ENCODE data around the gene TARBP1.
"Not testable (repeated sequence)": the region's sequence is repeated elsewhere in the genome, so short reads cannot be mapped to it uniquely, and the experiment has no call there.

Gene TARBP1, protein sequence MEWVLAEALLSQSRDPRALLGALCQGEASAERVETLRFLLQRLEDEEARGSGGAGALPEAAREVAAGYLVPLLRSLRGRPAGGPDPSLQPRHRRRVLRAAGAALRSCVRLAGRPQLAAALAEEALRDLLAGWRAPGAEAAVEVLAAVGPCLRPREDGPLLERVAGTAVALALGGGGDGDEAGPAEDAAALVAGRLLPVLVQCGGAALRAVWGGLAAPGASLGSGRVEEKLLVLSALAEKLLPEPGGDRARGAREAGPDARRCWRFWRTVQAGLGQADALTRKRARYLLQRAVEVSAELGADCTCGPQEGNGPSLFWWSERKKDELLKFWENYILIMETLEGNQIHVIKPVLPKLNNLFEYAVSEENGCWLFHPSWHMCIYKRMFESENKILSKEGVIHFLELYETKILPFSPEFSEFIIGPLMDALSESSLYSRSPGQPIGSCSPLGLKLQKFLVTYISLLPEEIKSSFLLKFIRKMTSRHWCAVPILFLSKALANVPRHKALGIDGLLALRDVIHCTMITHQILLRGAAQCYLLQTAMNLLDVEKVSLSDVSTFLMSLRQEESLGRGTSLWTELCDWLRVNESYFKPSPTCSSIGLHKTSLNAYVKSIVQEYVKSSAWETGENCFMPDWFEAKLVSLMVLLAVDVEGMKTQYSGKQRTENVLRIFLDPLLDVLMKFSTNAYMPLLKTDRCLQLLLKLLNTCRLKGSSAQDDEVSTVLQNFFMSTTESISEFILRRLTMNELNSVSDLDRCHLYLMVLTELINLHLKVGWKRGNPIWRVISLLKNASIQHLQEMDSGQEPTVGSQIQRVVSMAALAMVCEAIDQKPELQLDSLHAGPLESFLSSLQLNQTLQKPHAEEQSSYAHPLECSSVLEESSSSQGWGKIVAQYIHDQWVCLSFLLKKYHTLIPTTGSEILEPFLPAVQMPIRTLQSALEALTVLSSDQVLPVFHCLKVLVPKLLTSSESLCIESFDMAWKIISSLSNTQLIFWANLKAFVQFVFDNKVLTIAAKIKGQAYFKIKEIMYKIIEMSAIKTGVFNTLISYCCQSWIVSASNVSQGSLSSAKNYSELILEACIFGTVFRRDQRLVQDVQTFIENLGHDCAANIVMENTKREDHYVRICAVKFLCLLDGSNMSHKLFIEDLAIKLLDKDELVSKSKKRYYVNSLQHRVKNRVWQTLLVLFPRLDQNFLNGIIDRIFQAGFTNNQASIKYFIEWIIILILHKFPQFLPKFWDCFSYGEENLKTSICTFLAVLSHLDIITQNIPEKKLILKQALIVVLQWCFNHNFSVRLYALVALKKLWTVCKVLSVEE (N-terminal part only)

DNA sequence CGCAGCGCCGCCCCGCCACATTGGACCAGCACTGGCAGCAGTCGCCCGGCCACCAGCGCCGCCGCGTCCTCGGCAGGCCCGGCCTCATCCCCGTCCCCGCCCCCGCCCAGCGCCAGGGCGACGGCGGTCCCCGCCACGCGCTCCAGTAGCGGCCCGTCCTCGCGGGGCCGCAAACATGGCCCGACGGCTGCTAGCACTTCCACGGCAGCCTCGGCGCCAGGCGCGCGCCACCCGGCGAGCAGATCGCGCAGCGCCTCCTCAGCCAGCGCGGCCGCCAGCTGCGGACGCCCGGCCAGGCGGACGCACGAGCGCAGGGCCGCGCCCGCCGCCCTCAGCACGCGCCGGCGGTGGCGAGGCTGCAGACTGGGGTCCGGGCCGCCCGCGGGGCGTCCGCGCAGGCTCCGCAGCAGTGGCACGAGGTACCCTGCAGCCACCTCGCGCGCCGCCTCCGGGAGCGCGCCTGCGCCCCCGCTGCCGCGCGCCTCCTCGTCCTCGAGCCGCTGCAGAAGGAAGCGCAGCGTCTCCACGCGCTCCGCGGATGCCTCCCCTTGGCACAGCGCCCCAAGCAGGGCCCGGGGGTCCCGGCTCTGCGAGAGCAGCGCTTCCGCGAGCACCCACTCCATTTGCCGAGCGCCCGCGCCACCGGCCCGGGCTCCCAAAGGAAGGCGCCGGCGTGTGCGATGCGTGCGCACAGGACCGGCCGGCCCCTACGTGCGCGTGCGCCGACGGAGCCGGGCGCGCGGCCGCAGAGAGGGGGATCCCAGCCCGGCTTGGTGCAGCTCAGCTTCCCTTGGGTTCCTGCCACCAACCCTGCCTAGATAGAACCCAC, at the start of gene TARBP1:
TARBP1 (minus strand) TSS at position 699 of the 829 bp plus-strand sequence; CDS start at position 623, 76 bp downstream.
- DNase-seq = peak in 47 of 56 donors; percentile 26 to 86 (median 67)

DNA sequence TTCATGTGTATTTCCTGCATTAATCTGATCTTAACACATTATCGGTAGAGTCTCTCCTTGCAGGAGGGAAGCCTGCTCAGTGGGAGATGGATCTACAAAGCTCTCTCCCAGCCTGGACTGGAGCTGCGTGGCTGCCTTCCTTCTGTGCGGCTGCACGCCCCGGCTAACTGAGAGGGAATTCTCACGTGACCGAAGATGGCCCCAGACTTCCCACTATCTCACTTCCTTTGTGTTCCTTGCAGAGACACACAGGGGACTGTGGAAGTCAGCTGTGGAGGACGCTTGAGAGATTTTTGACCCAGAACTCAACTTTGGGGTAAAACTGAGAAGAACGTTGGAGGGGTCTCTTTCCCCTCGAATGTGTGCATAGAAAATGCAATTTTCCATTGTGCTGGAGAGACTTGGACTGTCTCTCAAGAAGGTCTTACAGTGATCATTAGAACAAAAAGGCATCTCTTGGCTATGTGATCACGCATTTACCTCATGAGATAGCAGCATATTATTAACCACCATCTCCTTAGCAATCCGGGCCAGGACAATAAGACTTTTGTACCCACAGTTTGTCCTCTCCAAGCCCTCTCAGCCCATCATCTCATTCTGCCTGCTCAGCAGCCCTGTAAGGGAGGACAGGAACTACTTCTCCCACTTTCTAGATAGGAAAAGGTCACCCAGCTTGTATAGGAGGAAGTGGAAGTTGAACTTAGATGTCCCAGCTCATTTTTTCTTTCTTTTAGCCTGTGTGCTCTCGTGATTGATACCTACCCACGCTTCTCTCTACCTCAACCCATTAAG, 49.3 kb upstream of the TARBP1 start:
- DNase-seq = peak in 13 of 56 donors; percentile 19 to 59 (median 29)

DNA sequence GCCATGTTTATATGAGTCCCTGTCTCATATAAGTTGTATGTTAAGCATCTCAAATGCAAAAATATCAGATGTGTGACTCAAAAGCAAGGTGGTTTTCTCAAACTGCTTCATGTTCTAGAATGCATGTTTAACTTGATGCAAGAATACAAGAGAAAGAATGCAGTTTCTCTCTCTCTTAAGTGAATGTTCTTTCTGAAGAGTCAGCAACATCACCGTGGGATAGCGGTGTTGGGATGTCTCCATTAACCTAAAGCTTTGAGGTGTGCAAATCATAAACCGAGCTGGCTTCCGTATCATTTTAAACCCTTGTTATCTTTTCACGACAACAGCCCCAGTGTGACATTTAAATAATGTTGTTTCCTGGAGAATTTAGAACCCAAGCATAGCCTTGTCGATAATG, 48.4 kb upstream of the TARBP1 start:
- DNase-seq = no peak

DNA sequence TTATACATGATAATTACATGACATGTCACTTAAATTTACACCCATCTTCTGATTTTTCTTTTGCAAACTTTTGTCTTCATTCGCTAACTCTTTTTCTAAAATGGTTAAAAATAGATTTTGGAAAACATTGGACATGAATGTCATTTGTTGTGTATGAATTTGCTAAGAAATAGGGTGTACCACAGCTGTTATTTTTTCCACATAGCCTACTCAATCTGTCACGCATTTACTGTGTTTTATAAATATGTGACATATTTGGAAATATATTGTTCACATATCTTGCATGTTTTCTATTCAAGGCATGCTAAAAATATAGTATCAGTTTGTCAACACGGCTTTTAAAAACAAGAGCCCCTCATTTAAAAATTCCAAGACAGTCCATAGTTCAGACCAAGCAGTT, 47.9 kb upstream of the TARBP1 start:
- DNase-seq = no peak

DNA sequence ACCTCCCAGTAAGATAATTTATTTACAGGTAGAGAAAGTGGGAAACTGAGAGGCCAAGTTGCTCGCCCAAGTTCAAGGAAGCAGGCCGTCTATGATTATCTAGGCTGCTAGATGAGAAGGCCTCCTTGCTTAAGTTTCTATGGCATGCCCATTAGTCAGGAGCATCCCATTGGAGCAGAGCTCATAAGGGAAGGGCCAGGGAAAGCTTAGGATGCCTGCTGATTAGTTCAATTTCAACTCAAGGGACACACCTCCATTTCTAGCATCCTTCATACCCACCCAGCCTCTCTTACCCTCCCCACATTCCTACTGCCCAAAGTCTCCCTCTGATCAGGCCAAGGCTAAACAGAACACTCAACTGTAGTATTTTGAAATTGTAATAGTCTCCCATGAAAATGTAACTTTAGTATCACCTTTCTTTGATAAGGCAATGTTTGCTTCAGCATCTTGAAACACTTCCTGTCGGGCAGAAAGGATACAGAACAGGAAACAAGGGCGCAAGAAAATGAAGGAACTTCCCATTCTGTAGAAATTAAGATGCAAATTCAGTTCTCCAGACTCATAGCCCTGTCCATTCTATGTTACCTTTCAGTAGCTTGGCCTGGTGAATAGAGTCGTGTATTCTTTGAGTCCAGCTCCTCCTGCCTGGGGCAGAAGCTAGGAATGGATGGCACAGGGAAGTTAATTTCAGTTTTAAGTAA, 46.3 kb upstream of the TARBP1 start:
- no peak for DNase-seq

DNA sequence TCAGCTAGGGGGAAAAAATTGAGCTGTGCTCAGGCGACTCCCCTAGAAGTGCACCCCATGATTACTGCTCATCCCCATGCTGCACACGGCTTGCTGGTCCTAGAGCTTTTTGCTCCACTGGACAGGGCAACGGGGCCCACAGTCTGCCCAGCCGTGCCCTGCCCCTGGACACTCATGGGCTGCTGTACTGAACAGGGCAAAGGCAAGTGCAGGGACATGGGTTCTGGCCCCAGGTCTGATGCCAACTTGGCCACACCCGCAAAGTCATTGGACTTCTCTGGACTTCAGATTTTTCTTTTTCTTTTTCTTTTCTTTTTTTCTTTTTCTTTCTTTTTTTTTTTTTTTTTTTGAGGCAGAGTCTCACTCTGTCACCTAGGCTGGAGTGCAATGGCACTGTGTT, 42.9 kb upstream of the TARBP1 start:
- no peak for DNase-seq

DNA sequence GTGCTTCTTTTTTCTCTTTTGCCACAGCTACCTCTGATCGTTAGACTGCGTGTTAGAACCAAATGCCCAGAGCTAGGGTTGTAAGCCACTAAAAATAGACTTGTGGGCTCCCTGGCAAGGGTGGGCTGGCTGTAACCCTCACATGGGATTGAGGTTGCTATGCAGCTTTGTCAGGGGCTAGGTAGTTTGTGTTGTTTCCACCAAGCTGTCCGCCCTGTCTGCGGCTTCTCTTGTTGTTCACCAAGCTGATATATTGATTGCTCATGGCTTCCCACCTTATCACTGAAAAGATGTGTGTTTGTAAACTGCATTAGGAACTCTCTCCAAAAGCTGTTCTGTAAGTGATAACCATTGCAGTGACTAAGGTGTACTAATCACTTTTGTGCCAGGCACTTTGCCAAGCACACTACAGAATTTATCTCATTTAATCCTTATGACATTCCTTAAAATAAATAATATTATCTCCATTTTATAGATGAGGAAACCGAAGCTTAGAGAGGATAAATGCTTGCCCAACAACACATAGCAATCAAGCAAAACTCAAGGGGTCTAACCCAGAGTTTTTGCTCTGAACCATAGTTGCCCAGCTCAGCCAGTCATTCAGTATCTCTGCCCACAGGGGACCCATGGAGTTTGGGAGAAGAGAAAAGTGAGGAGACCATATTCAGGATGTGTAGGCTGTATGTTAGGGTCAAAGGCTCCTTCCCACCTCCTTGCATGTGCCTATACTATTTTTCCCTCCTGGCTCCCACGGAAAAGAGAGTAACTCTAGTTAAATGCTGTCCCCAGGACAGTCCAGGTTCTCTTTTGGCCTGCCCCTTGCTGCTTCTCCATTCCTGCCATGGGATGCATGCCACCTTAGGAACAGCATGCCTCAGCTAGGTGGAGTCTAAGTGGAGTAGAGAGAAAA, 42.2 kb upstream of the TARBP1 start:
- no peak for DNase-seq

DNA sequence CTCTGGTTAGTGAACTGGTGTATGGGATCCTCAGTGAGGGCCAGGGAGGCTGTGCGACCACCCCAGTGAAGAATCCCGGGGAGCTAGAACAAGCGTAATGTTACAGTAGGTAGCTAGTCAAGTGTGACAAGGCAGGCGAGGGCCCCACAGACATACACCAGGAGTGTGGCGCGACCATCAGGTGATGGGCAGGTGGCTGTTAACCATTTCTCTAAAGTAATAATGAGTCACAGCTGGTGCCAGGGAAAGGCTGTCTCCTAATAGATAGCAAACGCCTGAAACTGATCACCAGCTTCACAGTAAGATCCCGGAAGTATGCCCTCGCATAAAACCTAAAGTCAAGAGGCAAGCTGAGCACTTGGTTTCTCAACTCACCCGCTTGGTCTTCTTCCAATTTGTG, 40.5 kb upstream of the TARBP1 start:
- no peak for DNase-seq

DNA sequence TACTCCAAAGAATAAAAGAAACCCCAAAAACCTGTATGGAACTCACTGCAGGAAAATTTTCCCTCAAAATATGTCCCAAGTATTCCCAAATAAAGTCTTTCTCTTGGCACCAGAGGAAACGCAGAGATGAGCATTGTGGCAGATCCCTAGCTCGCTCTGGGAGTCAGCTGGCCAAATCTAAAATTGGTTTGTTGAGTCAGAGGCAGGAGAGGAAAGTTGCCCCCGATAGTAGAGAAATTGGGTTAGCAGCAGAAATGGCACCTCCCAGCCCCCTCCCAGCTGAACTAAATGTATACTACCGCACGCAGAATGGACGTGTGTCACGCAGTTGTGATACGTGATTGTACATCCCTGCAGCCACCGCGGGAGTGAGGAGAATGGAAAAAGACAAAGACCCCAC, 39.9 kb upstream of the TARBP1 start:
- no peak for DNase-seq

DNA sequence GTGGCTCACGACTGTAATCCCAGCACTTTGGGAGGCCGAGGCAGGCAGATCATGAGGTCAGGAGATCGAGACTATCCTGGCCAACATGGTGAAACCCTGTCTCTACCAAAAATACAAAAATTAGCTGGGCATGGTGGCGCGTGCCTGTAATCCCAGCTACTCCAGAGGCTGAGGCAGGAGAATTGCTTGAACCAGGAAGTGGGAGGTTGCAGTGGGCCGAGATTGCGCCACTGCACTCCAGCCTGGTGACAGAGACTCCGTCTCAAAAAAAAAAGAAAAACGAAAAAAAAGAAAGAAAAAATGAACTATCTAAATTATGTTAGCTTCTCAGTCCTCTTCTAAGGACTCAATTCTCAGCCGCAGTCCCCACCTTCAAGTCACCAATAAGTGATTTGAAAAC, 39.1 kb upstream of the TARBP1 start:
- DNase-seq = not testable (repeated sequence)

DNA sequence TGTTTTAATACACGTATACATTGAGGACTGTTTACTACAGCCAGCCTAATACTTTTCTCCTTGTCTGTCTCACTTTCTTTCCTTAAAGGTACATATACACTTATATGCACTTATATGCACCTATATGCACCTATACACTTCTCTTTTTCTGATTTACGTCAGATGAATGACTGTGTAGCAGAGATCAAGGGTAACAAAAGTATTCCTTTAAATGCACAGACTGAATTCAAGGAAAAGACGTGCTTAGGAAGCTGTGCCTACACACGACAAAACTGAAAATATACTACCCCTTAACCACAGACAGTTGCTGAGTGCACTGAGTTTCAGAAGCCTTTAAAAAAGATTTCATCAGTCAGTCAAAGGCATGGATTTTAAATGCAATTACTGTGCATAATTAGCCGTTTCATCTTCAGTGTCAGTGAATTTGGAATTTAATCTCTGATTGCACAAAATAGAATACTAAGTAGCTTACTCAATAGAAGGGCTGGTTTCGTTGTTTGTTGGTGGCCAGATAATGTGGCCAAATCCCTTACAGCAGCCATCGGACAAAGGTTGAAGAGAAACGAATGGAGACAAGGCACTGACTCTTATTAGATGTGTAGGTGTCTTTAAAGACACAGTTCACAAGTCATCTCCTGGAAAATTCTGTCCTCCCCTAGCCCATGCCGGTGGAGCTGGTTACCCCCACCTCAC, 38.3 kb upstream of the TARBP1 start:
- no peak for DNase-seq

DNA sequence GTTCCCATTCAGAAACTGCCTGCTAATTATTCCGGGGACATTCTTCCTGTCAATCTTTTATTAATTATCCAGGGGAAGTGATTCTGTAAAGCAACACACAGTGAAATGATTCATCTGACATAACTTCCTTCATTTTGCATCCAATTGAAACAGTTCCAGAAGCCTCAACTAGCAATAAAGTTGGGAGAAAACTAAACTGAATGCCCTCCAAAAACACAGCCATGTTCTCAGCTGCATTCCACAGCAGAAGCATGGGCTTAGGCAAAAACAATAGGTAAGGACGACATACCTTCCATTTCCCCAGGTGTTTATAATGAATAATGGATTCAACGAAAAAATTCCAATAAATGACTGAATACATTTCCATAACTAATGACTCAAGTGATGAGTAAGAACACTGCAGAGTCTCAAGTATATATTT, 36.9 kb upstream of the TARBP1 start:
- no peak for DNase-seq

DNA sequence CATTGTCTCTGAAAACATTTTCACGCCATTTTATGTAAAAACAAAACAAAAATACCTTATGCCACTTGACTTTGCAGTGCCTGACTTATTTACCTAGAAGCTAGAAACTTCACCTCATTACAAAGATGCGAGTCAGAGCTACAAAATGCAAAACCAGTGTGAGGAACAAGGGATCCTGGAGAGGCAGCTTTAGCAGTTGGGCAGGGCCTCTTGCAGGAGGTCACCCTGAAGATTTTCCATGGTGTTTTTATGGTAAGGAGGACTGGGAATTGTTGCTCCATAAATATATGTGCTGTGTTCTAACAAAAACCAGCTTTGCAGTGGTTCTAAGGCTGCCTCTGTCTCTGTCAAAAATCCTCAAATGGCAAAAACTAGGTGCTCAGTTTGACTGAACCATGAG, 36.4 kb upstream of the TARBP1 start:
- DNase-seq = no peak

DNA sequence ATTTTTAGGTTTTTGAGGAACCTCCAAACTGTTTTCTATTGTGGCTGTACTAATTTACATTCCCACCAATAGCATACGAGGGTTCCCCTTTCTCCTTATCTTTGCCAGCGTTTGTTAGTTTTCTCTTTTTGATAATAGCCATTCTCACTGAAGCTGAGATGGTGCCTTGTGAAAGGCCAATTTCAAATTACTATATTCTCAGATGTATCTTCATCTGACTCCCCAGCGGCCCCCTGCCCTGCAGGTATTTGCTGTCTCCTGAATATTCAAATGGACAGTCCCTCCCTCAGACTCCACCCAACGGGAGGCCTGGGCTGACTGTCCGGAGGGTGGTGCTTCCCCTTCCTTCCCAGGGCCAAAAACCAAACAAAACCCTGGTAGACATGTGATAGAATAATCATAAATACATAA, 33.5 kb upstream of the TARBP1 start:
- DNase-seq = no peak

DNA sequence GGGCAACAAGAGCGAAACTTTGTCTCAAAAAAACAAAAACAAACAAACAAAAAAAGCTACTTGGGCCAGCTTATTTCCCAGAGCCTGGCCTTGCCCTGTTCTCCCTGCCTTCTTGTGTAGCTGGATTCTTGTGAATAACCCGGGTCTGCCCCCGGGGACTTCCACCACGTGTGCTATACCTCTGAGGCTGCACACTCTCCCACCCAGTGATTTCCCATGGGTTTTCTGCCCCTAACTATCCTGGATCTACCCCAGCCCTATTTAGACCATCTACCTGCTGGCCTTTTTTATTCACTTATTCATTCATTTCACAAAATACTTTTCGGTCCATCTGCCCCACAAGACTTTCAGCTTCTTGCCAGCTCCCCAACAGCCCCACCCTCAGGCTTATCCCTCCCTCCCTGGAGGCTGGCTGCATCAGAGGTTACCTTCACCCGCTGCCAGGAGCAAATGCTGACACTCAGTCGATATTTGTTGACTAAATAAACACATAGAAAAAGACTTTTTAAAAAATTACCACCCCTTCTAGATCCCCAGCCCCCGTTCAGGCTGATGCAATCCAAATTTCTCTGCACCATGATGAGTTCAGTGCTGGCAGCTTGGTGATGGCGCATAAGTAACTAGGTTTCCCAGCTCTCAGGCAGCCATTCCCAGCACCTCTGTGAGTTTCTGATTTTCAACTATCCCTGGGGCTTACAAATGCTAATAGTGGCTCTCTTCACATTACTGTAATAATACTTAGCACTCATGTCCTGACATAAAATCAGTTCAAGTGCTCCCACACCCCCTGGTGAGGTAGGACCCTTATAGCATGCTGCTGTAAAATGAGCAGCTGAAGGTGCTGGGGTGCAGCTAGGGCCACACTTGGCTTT, 30.7 kb upstream of the TARBP1 start:
- peak in 1 of 56 donors; percentile 17 for DNase-seq
